Measurements from ENCODE around the gene PGBD1.

DNA sequence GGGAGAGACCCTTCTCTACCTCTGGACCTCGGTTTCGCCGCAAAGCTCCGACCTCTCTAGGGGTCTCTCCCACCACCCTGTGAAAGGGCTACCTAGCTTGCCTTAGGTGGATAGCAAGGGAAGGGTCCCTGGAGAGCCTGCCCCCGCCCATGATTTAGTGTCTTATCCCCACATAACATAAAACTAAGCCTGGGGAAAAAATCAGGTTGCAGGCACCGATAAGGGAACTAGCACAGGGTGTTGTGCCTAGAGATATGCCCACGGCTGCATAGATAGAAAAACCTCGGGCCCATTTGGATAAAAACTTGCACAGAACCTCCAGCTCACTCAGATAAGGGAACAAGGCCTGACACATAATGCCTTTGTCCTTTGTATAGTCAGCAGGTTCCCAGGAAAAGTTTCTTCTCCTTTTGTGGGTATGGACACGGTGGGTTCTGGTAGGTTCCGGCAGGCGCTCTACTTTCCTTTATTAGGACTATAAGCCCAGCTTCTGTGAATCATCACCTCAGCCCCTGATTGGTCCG is 53.7 kb downstream of the PGBD1 start:
- TF ChIP-seq, protein P1, sequence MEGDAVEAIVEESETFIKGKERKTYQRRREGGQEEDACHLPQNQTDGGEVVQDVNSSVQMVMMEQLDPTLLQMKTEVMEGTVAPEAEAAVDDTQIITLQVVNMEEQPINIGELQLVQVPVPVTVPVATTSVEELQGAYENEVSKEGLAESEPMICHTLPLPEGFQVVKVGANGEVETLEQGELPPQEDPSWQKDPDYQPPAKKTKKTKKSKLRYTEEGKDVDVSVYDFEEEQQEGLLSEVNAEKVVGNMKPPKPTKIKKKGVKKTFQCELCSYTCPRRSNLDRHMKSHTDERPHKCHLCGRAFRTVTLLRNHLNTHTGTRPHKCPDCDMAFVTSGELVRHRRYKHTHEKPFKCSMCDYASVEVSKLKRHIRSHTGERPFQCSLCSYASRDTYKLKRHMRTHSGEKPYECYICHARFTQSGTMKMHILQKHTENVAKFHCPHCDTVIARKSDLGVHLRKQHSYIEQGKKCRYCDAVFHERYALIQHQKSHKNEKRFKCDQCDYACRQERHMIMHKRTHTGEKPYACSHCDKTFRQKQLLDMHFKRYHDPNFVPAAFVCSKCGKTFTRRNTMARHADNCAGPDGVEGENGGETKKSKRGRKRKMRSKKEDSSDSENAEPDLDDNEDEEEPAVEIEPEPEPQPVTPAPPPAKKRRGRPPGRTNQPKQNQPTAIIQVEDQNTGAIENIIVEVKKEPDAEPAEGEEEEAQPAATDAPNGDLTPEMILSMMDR (IDR thresholded peaks at IDR 0.05 in 4 of 5, conservative IDR thresholded peaks at IDR 0.05 in 1 of 5) = no peak
- TF ChIP-seq POLR2A (IDR thresholded peaks at IDR 0.05) = no peak

Data from gastrocnemius medialis (tissue), 4 donors.